Skeletal muscle tissue (tissue), 4 donors: ENCODE data around the gene KXD1. TPM values are rescaled to one million over a fixed set of nuclear protein-coding genes. Genes with fewer than 3 reads are reported as not detected.
A peak's percentile ranks its signal among the peaks of the same experiment; 100 is the strongest.

Source experiments
- H3K27ac ChIP-seq: one replicate; pipeline ENCODE4 v1.7.0; 2013; ENCODE audit warnings: mild to moderate bottlenecking, low read depth, low read length, inconsistent platforms
- H3K27me3 ChIP-seq, 3 donors: one replicate each; pipeline ENCODE4 v1.7.0; 2013; ENCODE audit warnings: low read length in 3 of 3; ENCODE audit not compliant: control insufficient read depth in 3 of 3, insufficient read depth in 3 of 3
- H3K36me3 ChIP-seq, 3 donors: one replicate each; pipeline ENCODE4 v1.7.0; 2013; ENCODE audit warnings: low read length in 3 of 3; ENCODE audit not compliant: control insufficient read depth in 3 of 3, insufficient read depth in 3 of 3
- H3K4me1 ChIP-seq, 3 donors: one replicate each; pipeline ENCODE4 v1.7.0; 2013; ENCODE audit warnings: low read length in 3 of 3, mild to moderate bottlenecking in 3 of 3; ENCODE audit not compliant: control insufficient read depth in 3 of 3, insufficient read depth in 3 of 3
- H3K4me3 ChIP-seq, 3 donors: one replicate each; pipeline ENCODE4 v1.7.0; 2013; ENCODE audit warnings: low read length in 3 of 3
- H3K9ac ChIP-seq, 3 donors: one replicate each; pipeline ENCODE4 v1.7.0; 2013; ENCODE audit warnings: low read length in 3 of 3, mild to moderate bottlenecking in 3 of 3, moderate library complexity in 2 of 3, low read depth in 1 of 3
- H3K9me3 ChIP-seq, 3 donors: one replicate each; pipeline ENCODE4 v1.7.0; 2013; ENCODE audit warnings: low read length in 3 of 3; ENCODE audit not compliant: control insufficient read depth in 3 of 3
- total RNA-seq: library from RNA; depleted of rRNA; stranded (reverse); fragments of >200 nt; gene quantifications from one replicate; pipeline ENCODE4 v1.2.3, GENCODE V29; 2014
- donor health status: Osteomylitis.

KXD1 gene
- total RNA-seq, 1 donor from 2014 or later: 36.0 TPM

- Histone ChIP-seq H3K9me3 (no peaks in the 10 kb centered on the region), H3K27ac (no peak overlapping the region), H3K9ac (no peak overlapping the region), H3K4me1 (peaks cover 12 to 26% (median 20%) of the 10 kb centered on the region in 3 donors), H3K36me3 (no peaks in the 10 kb centered on the region), H3K27me3 (peaks cover 68 to 77% (median 70%) of the 10 kb centered on the region in 3 donors), H3K4me3 (peak overlapping the region in 2 of 3 donors; percentile 54 to 63)
Measured at GRCh38 chr19:18612051-18612771, 54.5 kb downstream of the KXD1 start.

- peak within 1 kb of the TSS in 1 of 3 donors; percentile 40 for H3K9ac ChIP-seq
- H3K27me3 ChIP-seq: peaks cover 60 to 77% (median 65%) of the 10 kb centered on the region in 3 donors
- no peak within 1 kb of the TSS for H3K27ac ChIP-seq
- no peaks in the 10 kb centered on the region for H3K36me3 ChIP-seq
- H3K9me3 ChIP-seq: no peaks in the 10 kb centered on the region
- H3K4me1 ChIP-seq: peaks cover 12 to 19% (median 13%) of the 10 kb centered on the region in 3 donors
- H3K4me3 ChIP-seq: peak within 1 kb of the TSS in 2 of 3 donors; percentile 54 to 63
Measured at GRCh38 chr19:18612772-18613588, 55.3 kb downstream of the KXD1 start, which contains the start of gene TMEM59L. TMEM59L (plus strand) TSS chr19:18612870; CDS start chr19:18612959, 89 bp downstream.

DNA sequence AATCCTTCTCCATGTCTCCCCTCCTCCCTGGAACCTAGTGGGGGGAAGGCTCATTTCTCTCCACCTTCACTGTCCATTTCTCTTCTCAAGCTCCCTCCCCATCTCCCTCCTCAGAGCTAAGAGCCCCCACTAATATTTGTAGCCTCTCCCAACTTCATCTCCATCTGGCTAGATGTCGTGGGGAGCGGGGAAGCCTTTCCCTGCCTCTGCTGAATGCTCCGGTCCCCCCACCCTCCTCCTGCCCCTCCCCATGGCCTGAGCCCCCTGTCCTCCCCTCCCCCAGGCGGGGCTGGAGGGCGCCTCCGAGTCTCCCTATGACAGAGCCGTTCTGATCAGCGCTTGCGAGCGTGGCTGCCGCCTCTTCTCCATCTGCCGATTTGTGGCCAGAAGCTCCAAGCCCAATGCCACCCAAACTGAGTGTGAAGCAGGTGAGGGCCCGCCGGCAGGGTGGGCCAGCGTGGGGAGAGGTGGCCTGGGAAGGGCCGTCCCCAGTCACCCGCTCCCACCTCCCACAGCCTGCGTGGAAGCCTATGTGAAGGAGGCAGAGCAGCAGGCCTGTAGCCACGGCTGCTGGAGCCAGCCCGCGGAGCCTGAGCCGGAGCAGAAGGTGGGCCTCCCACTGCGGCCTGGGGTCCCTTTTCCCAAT is 56.0 kb downstream of the KXD1 start:
- Histone ChIP-seq H3K9ac (no peak overlapping the region), H3K9me3 (no peaks in the 10 kb centered on the region), H3K27me3 (peaks cover 53 to 70% (median 58%) of the 10 kb centered on the region in 3 donors)

GRCh38 chr19:18616023-18616422 is 58.4 kb downstream of the KXD1 start:
- Histone ChIP-seq H3K27me3 (peaks cover 33 to 49% (median 39%) of the 10 kb centered on the region in 3 donors), H3K4me1 (peaks cover 12 to 16% (median 13%) of the 10 kb centered on the region in 3 donors), H3K27ac (no peak overlapping the region), H3K9ac (no peak overlapping the region), H3K9me3 (no peaks in the 10 kb centered on the region), H3K4me3 (no peak overlapping the region), H3K36me3 (no peaks in the 10 kb centered on the region)

More for the DNA sequence above, 56.0 kb downstream of the KXD1 start:
- Histone ChIP-seq H3K4me1 (peaks cover 12 to 19% (median 13%) of the 10 kb centered on the region in 3 donors), H3K36me3 (no peaks in the 10 kb centered on the region), H3K27ac (no peak overlapping the region), H3K4me3 (no peak overlapping the region)

- Histone ChIP-seq H3K9me3 (no peaks in the 10 kb centered on the region), H3K4me3 (no peak overlapping the region), H3K9ac (no peak overlapping the region), H3K27ac (no peak overlapping the region), H3K27me3 (peaks cover 20 to 36% (median 25%) of the 10 kb centered on the region in 3 donors), H3K4me1 (peaks cover under 1 to 5% (median 4%) of the 10 kb centered on the region in 3 donors), H3K36me3 (no peaks in the 10 kb centered on the region)
Measured at GRCh38 chr19:18617562-18617961, 59.9 kb downstream of the KXD1 start.

- Histone ChIP-seq H3K4me1 (no peaks in the 10 kb centered on the region), H3K9ac (no peak overlapping the region), H3K27ac (no peak overlapping the region), H3K27me3 (peaks cover 18 to 30% (median 19%) of the 10 kb centered on the region in 3 donors), H3K9me3 (no peaks in the 10 kb centered on the region), H3K4me3 (no peak overlapping the region), H3K36me3 (no peaks in the 10 kb centered on the region)
Measured at GRCh38 chr19:18618236-18618635, 60.6 kb downstream of the KXD1 start.

Other genes with a start within 250 kb of the KXD1 start
- 119 TPM for gene LSM4, start 234.8 kb upstream of the KXD1 start, total RNA-seq
- 10.4 TPM for gene PGPEP1, start 217.3 kb upstream of the KXD1 start, total RNA-seq
- 1.0 TPM for gene GDF15, start 171.7 kb upstream of the KXD1 start, total RNA-seq
- gene LRRC25, start 160.2 kb upstream of the KXD1 start, total RNA-seq: 2.1 TPM
- gene SSBP4, start 138.5 kb upstream of the KXD1 start, total RNA-seq: 79.3 TPM
- 86.6 TPM for gene ISYNA1, start 119.7 kb upstream of the KXD1 start, total RNA-seq
- gene ELL, start 35.8 kb upstream of the KXD1 start, total RNA-seq: 24.5 TPM
- gene FKBP8, start 14.3 kb upstream of the KXD1 start, total RNA-seq: 116 TPM
- gene UBA52, start 14.0 kb downstream of the KXD1 start, total RNA-seq: 905 TPM
- gene REX1BD, start 30.9 kb downstream of the KXD1 start, total RNA-seq: 26.6 TPM
- gene CRLF1, start 48.9 kb downstream of the KXD1 start, total RNA-seq: 2.6 TPM
- 2.1 TPM for gene TMEM59L, start 55.0 kb downstream of the KXD1 start, total RNA-seq
- gene KLHL26, start 79.2 kb downstream of the KXD1 start, total RNA-seq: 2.1 TPM
- 3.1 TPM for gene CRTC1, start 125.8 kb downstream of the KXD1 start, total RNA-seq
- gene COMP, start 233.4 kb downstream of the KXD1 start, total RNA-seq: 15.7 TPM